HepG2 (cell line): ENCODE results near the gene TEX14. TPM values are rescaled to one million over a fixed set of nuclear protein-coding genes. Genes with fewer than 3 reads are reported as not detected.
A peak's percentile ranks its signal among the peaks of the same experiment; 100 is the strongest.

Experiments used
- ATF1 ChIP-seq: IDR thresholded peaks from 2 replicates; pipeline ENCODE4 v1.6.1; 2016; ENCODE audit warnings: mild to moderate bottlenecking, control low read depth
- CEBPG ChIP-seq: IDR thresholded peaks from 2 replicates; pipeline ENCODE4 v1.6.1; 2016
- PTBP1 ChIP-seq: fragments of 200-400 bp; formaldehyde crosslinking; IDR thresholded peaks from 2 replicates; pipeline ENCODE4 v1.6.1; 2018; ENCODE audit warnings: low read length, low read depth; ENCODE audit not compliant: poor library complexity, severe bottlenecking
- RAD21 ChIP-seq: fragments of 450-650 bp; formaldehyde crosslinking; IDR thresholded peaks from 2 replicates; pipeline ENCODE4 v1.5.0; 2020; ENCODE audit warnings: mild to moderate bottlenecking
- RFXANK ChIP-seq: IDR thresholded peaks from 2 replicates; pipeline ENCODE4 v1.6.1; 2016
- SKI ChIP-seq: fragments of 450-650 bp; IDR thresholded peaks from one replicate; pipeline ENCODE4 v1.6.1; 2018; ENCODE audit warnings: mild to moderate bottlenecking; ENCODE audit not compliant: partially characterized antibody
- SNRNP70 ChIP-seq: fragments of 200-400 bp; formaldehyde crosslinking; IDR thresholded peaks from 2 replicates; pipeline ENCODE4 v1.6.1; 2017; ENCODE audit warnings: mild to moderate bottlenecking, low read depth, low read length, moderate library complexity
- SSRP1 ChIP-seq: IDR thresholded peaks from 2 replicates; pipeline ENCODE4 v1.6.1; 2016; ENCODE audit warnings: control low read depth
- ZNF180 ChIP-seq: sonication (generic); formaldehyde crosslinking; IDR thresholded peaks from 2 replicates; pipeline ENCODE4 v1.4.0; 2020; ENCODE audit warnings: low read depth, missing genetic modification reagents, borderline replicate concordance
- ZNF335 ChIP-seq: sonication (generic); formaldehyde crosslinking; IDR thresholded peaks from 2 replicates; pipeline ENCODE4 v1.4.0; 2020; ENCODE audit warnings: missing genetic modification reagents
- ZNF501 ChIP-seq: sonication (generic); formaldehyde crosslinking; IDR thresholded peaks from 2 replicates; pipeline ENCODE4 v1.5.1; 2020; ENCODE audit warnings: mild to moderate bottlenecking, moderate library complexity, missing genetic modification reagents
- polyA plus RNA-seq, 8 experiments: library from polyadenylated mRNA; depleted of rRNA in 3 of 8; stranded (reverse) in 7 of 8; unstranded in 1 of 8; fragments of >200 nt; fragmentation: Illumina TruSeq in 4 of 8; extraction: Trizol in 4 of 8; gene quantifications; 2 replicates each; pipeline versions ENCODE4 v1.2.1 to v1.2.3, GENCODE V29; 2011 to 2016; ENCODE audit warnings: low read depth in 4 of 8, missing spikeins in 1 of 8, mixed read lengths in 1 of 8; ENCODE audit not compliant: insufficient read depth in 1 of 8
- total RNA-seq, 5 experiments: library from RNA; depleted of rRNA; stranded (reverse); fragments of >200 nt; fragmentation: Illumina TruSeq; extraction: Trizol; gene quantifications; 2 replicates each; pipeline ENCODE4 v1.2.3, GENCODE V29; 2016; ENCODE audit warnings: low read depth in 1 of 5
- TF ChIP-seq, protein P1 (sequence below): IDR thresholded peaks from 2 replicates; pipeline ENCODE4 v1.6.1; 2016; ENCODE audit warnings: low read depth, missing genetic modification reagents, missing compliant biosample characterization
- TF ChIP-seq, protein P2 (sequence below): sonication (generic); formaldehyde crosslinking; IDR thresholded peaks from 2 replicates; pipeline ENCODE4 v1.9.0; 2021; ENCODE audit warnings: mild to moderate bottlenecking, missing genetic modification reagents
- TF ChIP-seq, protein P3 (sequence below): sonication (generic); formaldehyde crosslinking; IDR thresholded peaks from 2 replicates; pipeline ENCODE4 v1.9.0; 2021; ENCODE audit warnings: missing genetic modification reagents, mild to moderate bottlenecking, borderline replicate concordance
- TF ChIP-seq, protein P4 (sequence below): sonication (generic); formaldehyde crosslinking; IDR thresholded peaks from 2 replicates; pipeline ENCODE4 v1.8.1; 2023; ENCODE audit warnings: mild to moderate bottlenecking, moderate library complexity, missing genetic modification reagents

The TEX14 gene
- total and polyA plus RNA-seq, 2 of the 13 experiments (the other 11 are each of a cell fraction or from before 2014, with no cell fraction given), result 0.04 to 0.07 TPM

DNA sequence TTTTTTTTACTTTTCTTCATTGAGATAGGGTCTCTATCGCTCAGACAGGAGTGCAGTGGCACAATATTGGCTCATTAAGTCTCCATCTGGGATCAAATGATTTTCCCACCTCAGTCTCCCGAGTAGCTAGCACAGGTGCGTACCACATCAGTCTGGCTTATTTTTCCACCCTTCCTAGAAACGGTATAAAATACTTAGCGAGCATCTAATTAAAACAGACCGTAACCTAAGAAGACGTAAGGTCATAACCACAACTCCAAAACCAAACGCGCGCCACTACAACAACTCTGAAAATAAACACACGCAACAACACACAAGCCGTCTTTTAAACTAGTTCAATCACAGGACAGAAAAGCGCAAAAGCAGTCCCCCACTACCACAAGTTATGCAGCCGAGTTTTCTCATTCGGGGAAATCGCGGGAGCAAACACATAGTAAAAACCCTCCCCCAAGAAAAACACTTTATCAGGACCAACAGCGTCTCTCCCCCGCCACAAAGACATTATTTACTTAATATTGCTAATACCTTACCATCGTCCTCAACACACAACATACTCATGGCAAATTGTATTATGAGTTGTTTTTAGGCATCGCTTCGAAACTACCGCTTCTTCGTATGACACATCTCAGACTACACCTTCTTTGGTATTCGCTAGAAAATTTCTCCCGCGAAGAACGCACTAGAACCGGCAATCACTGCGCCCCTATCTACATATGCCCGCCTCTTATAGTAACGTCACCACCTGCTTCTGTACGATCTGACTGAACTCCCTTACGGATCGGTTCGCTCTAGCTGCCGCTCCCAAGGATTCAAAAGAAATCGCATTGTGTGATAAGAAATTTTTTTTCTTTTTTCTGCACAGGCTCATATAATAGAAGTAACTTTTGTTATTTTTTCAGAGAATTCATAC, 32.8 kb downstream of the TEX14 start (continued):
- TF ChIP-seq, protein P1, sequence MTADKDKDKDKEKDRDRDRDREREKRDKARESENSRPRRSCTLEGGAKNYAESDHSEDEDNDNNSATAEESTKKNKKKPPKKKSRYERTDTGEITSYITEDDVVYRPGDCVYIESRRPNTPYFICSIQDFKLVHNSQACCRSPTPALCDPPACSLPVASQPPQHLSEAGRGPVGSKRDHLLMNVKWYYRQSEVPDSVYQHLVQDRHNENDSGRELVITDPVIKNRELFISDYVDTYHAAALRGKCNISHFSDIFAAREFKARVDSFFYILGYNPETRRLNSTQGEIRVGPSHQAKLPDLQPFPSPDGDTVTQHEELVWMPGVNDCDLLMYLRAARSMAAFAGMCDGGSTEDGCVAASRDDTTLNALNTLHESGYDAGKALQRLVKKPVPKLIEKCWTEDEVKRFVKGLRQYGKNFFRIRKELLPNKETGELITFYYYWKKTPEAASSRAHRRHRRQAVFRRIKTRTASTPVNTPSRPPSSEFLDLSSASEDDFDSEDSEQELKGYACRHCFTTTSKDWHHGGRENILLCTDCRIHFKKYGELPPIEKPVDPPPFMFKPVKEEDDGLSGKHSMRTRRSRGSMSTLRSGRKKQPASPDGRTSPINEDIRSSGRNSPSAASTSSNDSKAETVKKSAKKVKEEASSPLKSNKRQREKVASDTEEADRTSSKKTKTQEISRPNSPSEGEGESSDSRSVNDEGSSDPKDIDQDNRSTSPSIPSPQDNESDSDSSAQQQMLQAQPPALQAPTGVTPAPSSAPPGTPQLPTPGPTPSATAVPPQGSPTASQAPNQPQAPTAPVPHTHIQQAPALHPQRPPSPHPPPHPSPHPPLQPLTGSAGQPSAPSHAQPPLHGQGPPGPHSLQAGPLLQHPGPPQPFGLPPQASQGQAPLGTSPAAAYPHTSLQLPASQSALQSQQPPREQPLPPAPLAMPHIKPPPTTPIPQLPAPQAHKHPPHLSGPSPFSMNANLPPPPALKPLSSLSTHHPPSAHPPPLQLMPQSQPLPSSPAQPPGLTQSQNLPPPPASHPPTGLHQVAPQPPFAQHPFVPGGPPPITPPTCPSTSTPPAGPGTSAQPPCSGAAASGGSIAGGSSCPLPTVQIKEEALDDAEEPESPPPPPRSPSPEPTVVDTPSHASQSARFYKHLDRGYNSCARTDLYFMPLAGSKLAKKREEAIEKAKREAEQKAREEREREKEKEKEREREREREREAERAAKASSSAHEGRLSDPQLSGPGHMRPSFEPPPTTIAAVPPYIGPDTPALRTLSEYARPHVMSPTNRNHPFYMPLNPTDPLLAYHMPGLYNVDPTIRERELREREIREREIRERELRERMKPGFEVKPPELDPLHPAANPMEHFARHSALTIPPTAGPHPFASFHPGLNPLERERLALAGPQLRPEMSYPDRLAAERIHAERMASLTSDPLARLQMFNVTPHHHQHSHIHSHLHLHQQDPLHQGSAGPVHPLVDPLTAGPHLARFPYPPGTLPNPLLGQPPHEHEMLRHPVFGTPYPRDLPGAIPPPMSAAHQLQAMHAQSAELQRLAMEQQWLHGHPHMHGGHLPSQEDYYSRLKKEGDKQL (CRISPR knock-in tag), result peak; percentile 64; the same call in 1 of the 2 replicates
- TF ChIP-seq ATF1 (CRISPR knock-in tag) (peak; percentile 89), ZNF501 (CRISPR knock-in tag) (peak; percentile 73), CEBPG (peak; percentile 64), ZNF180 (CRISPR knock-in tag) (no peak), SKI (peak; percentile 57), RFXANK (CRISPR knock-in tag) (no peak; the same call in 1 of the 2 replicates), SSRP1 (CRISPR knock-in tag) (no peak; the same call in 1 of the 2 replicates), RAD21 (CRISPR knock-in tag) (peak; percentile 90), PTBP1 (no peak), SNRNP70 (no peak), ZNF335 (CRISPR knock-in tag) (peak; percentile 86; the same call in 1 of the 2 replicates)
- TF ChIP-seq, protein P2, sequence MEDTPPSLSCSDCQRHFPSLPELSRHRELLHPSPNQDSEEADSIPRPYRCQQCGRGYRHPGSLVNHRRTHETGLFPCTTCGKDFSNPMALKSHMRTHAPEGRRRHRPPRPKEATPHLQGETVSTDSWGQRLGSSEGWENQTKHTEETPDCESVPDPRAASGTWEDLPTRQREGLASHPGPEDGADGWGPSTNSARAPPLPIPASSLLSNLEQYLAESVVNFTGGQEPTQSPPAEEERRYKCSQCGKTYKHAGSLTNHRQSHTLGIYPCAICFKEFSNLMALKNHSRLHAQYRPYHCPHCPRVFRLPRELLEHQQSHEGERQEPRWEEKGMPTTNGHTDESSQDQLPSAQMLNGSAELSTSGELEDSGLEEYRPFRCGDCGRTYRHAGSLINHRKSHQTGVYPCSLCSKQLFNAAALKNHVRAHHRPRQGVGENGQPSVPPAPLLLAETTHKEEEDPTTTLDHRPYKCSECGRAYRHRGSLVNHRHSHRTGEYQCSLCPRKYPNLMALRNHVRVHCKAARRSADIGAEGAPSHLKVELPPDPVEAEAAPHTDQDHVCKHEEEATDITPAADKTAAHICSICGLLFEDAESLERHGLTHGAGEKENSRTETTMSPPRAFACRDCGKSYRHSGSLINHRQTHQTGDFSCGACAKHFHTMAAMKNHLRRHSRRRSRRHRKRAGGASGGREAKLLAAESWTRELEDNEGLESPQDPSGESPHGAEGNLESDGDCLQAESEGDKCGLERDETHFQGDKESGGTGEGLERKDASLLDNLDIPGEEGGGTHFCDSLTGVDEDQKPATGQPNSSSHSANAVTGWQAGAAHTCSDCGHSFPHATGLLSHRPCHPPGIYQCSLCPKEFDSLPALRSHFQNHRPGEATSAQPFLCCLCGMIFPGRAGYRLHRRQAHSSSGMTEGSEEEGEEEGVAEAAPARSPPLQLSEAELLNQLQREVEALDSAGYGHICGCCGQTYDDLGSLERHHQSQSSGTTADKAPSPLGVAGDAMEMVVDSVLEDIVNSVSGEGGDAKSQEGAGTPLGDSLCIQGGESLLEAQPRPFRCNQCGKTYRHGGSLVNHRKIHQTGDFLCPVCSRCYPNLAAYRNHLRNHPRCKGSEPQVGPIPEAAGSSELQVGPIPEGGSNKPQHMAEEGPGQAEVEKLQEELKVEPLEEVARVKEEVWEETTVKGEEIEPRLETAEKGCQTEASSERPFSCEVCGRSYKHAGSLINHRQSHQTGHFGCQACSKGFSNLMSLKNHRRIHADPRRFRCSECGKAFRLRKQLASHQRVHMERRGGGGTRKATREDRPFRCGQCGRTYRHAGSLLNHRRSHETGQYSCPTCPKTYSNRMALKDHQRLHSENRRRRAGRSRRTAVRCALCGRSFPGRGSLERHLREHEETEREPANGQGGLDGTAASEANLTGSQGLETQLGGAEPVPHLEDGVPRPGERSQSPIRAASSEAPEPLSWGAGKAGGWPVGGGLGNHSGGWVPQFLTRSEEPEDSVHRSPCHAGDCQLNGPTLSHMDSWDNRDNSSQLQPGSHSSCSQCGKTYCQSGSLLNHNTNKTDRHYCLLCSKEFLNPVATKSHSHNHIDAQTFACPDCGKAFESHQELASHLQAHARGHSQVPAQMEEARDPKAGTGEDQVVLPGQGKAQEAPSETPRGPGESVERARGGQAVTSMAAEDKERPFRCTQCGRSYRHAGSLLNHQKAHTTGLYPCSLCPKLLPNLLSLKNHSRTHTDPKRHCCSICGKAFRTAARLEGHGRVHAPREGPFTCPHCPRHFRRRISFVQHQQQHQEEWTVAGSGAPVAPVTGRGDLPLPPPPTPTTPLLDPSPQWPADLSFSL (CRISPR knock-in tag), result peak; percentile 89
- TF ChIP-seq, protein P3, sequence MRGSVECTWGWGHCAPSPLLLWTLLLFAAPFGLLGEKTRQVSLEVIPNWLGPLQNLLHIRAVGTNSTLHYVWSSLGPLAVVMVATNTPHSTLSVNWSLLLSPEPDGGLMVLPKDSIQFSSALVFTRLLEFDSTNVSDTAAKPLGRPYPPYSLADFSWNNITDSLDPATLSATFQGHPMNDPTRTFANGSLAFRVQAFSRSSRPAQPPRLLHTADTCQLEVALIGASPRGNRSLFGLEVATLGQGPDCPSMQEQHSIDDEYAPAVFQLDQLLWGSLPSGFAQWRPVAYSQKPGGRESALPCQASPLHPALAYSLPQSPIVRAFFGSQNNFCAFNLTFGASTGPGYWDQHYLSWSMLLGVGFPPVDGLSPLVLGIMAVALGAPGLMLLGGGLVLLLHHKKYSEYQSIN (CRISPR knock-in tag), result no peak
- TF ChIP-seq, protein P4, sequence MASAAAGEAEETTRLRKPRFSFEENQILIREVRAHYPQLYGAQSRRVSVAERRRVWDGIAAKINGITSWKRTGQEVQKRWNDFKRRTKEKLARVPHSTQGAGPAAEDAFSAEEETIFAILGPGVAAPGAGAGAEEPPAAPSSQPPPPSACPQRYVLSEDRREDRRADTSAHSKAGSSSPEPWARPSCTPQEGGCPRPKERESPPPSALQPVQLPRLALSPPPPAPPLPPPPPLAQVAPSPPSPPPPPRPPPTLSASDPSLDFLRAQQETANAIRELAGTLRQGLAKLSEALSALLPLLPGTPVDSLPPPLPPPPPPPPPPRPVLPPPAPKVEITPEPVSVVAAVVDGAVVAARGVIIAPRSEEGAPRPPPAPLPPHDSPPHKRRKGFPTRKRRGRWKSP, result peak; percentile 75; the same call in 1 of the 2 replicates
